ENCODE measurements around the gene RAE1.

DNA sequence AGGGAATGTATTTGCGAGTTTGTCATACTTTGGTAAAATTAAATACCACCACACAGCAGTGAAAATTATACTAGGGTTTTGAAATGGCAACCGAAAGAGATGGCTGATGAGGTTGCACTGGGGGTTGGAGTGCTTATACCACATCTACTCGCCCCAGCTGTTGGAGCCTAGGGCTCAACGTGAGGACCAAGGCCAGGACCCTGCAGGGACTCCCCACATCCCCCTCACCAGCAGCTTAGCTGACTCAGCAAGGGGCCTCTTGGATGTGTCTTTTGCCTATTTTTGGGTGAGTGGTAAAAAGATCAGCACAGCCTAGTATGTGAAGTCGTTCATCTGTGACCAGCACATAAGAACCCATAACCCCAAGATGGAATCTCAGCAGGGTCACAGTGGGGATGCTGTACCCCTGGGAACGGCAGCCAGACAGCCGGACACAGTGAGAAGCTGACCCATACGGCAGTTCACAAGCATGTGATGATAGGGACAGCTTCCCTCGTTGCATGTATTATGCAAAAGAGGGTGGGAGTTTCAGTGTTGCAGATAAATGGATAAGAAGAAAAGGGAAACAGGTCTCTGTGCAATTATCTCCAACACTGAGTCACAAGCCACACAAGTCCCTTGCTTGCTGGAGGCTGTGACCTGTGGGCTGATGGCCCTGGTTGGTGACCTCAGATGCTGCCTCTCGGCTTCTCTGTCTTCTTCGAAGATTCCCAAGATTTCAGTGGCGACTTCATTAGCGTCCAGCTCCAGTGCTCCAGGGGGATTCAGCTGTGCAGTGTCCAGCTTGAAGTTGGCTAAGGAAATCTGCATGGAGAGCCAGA, 42.4 kb upstream of the RAE1 start:
- TF ChIP-seq POLR2A (IDR thresholded peaks at IDR 0.05), result no peak
- TF ChIP-seq CTCF (IDR thresholded peaks at IDR 0.05), result no peak
